Measurements from ENCODE around the gene PAK2.
"Not testable (repeated sequence)": the region's sequence is repeated elsewhere in the genome, so short reads cannot be mapped to it uniquely, and the experiment has no call there.

PAK2 gene

DNA sequence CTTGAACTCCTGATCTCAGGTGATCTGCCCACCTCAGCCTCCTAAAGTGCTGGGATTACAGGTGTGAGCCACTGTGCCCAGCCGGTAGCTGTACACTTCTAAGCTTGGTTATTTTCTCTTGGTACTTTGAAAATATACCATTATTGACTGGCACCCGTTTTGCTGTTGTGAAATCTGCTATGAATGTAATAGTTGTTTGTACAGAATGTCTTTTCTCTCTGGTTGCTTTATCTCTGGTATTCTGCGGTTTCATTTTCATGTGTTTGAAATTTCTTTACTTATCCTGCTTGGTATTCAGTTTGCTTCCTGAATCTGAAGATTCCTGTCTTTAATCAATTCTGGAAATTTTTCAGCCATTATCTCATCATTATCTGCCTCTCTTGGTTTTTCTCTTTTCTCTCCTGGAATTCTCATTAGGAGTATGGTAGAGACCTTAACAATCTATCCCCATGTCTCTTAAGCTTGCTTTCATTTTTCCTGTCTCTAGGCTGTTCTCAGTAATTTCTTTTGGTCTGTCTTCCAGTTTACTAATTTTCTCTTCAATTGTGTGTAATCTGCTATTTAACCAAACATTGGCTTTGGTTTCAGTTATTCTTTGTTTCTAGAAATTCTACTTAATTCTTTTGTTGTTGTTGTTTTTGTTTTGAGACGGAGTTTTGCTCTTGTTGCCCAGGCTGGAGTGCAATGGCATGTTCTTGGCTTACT lies 2.8 kb upstream of the PAK2 start:
- no peak for DNase-seq

DNA sequence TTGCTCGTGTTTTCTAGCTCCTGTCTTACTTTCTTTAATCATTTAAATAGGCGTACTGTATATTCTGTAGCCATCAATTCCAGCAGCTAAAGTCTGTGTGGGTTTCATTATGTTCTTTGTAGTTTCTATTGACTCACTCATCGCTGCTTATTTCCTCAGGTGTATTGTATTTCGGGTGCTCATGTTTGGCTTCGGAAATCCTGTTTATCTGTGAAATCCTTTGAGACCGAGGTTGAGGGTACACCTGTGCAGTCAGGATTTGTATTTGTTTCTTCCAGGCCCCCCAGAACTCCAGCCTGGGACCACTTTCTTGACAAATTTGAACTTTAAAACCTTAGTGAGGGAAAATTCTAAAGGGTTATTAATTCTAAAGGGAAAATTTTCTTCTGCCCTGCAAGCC lies 2.0 kb upstream of the PAK2 start:
- no peak for DNase-seq

DNA sequence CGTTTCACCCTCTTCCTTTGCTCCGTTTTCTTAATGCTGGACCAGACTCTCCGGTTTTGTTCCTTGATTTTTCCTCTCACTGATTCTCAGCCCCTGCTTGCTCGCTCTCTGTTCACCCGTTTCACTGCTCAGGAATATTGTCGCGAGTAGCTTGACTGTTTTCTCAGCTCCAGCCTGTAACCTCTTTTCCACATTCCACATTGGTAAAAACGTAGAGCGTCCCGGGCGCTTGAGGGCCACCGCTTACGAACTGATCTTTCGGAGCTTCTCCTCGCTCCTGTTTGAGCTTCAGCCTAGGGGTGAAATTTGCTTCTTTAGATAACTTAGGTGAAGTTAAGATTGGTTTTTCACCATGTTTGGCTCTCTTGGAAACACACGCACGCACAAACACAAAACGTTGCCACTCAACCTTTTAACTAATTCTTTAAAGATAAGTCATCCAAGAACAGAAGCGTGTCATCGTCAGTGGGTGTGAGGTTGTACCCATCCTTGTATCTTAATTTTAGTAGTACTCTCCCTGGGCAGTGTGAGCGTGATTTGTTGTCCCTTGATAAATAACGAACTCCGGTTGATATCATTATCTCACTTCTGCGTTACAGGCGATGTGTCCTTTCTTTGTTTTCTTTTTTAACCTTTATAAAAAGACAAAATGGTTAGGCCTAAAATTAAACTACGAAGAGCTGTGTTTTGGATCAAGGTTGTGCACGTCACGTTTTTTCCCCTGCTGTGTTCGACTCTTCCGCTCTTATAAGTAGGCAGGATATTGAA lies 1.0 kb downstream of the PAK2 start:
- DNase-seq = peak; percentile 28

DNA sequence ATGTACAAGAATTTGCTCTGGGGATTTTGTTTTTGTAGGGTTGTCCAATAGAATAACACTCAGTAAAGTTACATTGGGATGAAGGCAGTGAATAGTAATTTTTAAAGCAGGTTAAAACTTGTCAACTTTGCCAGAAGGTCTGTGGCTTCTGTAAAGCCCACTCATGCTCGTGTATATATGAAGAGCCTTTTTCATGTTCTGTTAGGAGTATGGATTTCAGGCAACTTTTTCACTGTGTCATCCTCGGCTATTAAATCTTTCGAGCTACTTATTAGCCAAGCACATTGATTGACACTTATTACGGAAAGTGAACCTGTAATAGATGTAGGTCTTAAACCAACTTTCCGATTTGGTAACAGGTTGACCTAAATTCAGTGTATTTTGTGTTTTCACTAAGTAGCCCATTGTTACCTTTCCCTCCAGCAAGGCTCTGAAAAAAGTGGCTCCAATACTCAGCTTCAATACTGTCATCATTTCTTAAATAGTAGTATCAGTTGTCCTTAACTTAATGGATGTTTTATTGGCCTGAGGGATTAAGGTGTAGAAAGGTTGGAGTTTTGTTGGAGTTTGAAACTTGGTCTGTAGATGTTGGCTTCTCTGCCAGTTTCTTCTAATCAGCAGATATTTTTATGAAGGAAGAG lies 1.7 kb downstream of the PAK2 start:
- DNase-seq = no peak

DNA sequence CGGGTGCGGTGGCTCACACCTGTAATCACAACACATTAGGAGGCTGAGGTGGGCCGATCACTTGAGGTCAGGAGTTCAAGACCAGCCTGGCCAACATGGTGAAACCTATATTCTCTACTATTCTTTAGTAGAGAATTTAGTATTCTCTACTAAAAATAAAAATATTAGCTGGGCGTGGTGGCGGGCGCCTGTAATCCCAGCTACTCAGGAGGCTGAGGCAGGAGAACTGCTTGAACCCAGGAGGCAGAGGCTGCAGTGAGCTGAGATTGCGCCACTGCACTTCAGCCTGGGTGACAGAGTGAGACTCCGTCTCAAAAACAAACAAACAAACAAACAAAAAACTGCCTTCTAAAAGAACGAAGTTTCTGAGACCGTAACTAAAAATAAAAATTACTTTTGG lies 3.9 kb downstream of the PAK2 start:
- DNase-seq = not testable (repeated sequence)

DNA sequence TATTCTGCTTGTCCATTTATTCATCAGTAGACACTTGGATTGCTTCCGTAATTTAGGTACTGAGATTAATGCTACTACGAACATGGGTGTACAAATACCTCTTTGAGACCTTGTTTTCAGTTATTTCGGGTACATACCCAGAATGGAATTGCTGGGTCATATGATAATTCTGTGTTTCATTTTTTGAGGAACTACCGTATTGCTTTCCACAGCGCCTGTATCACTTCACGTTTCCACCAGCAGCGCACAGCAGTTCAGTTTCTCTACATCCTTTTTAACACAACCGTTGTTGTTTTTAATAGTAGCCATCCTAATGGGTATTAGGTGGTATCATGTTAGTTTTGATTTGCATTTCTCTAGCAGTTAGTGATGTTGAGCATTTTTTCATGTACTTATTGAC lies 9.5 kb downstream of the PAK2 start:
- no peak for DNase-seq

DNA sequence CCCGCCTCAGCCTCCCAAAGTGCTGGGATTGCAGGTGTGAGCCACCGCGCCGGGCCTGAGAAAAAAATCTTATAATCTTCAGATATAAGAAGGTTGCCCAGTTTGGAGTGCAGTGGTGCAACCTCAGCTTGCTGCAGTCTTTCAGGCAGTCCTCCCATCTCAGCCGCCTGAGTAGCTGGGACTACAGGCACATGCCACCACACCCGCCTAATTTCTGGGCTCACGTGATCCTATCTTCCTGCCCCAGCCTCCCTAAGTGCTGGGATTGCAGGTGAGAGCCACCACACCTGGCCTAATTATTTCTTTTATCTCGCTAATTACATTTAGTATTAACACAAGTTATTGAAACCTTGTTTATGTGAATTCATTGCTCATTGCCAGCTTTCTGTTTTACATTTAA lies 13.5 kb downstream of the PAK2 start:
- DNase-seq = no peak

DNA sequence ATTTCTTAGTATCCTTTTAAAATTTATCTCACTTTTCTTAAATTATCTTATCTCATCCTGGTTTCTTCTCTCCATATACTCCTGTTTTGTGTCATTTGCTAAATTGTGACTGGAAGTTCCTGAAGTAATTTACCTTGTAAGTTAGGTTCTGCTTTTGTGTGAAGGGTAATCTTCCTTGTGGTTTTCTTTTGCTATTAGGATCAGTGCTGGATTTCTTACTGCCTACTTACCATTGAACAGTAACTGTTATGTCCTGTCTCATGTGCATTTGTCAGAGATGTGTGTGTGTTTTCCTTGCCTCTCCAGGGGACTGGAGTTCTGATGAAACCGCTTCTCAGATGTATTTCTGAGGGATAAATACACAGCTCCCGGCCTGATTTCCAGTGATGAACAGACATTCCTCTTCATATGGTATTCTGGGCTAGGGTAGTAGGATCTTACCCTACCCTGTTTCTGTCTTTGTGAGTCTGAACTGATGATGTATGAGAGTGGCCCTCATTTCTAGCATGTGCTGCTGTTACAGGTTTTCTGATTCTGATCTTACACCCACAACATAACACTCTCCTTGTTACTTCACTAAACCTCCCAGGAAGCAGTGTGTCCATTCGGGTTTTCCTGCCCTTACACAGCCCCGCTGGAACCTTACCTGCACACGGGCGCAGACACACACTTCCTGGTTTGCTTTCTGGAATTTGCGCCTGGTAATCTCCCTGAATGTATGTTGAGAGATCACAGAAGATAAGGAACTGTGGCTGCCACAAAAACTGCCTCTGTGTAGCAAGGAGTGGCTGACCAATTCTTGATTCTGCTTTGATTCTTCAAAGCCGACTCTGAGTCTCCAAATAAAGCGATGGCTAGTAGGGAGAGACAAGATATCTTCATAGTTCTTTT lies 14.7 kb downstream of the PAK2 start:
- no peak for DNase-seq

DNA sequence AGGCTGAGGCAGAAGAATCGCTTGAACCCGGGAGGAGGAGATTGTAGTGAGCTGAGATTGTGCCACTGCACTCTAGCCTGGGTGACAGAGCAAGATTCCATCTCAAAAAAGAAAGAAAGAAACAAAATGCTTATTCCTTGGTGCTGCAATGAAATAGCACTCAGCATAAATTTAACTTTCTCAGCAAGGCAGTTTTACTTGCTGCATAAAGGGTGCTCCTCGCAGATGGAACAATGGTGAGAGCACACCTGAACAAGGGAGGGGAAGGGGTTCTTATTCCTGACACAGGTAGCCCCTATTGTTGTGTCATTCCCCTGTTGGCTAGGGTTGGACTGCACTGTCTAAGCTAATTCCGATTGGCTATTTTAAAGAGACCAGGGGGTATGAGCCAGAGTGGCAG lies 17.1 kb downstream of the PAK2 start:
- no peak for DNase-seq

DNA sequence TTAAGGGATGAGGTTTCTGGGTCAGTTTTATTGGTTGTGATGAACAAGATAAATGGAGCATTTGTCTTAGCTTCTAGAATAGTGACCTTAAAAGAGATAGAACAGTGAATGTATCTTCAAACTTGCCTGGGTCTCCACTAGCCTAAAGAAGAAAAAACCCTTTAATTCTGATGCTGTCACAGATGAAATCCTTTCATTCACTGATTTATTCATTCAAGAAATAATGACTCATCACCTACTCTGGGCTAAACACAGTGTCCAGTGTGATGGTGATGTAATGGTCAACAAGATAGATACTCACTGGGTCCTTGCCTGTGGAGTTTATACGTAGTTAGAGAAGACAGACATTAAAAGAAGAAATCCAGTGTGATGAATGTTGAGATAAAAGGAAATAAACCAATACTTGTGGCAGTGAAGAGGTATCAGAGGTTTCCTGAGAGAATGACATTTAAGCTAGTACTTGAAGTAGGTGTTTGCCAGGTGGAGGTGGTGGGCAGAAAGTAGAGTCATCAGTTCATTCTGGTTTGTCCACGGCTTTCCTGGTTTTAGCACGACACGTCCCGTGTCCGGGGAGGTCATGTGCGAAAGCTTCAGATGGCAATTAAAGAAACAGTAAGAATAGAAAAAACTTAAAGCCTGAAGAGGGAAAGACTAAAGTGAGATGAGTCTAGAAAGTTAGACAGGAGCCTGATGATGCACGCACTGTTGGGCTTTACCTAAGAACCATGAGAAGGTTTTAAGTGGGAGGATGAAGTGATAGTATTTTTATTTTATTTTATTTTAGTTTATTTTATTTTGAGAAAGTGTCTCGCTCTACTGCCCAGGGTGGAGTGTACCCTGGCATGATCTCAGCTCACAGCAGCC lies 18.5 kb downstream of the PAK2 start:
- DNase-seq = no peak

DNA sequence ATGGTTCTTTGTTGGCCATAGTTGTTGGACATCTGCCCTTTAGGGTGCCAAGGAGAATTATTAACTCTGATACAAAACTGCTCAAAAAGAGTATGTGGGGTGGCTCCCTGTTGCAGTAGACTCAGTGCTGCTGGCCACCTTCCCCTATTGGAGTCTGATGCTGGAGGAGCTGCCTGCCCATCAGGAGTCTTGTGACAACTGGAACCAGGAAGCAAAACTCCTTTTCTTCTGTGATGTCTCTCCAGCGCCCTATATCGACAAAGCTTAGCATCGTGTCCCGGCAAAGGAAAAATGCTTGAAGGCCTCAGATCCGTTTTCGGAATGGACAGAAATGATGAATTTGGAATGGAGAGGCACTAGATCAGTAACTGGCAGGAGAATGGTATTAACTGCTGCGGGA lies 23.5 kb downstream of the PAK2 start:
- DNase-seq = no peak

DNA sequence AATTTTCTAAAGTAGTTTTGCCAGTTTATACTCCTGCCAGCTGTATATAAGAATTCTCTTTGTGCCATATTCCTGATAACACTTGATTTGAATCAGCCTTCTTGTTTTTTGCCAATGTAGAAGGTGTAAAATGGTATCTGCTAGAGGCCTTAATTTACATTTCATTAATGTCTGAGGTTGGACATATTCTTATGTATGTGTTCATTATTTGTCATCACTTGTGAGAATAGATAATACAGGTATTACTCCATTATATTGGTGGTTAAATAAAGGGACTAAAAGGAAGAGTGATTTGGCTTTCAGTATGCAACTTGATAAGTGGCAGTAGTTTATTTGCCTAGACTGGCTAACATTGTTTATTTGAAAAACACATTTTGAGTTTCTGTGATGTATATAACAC lies 25.8 kb downstream of the PAK2 start:
- DNase-seq = no peak

DNA sequence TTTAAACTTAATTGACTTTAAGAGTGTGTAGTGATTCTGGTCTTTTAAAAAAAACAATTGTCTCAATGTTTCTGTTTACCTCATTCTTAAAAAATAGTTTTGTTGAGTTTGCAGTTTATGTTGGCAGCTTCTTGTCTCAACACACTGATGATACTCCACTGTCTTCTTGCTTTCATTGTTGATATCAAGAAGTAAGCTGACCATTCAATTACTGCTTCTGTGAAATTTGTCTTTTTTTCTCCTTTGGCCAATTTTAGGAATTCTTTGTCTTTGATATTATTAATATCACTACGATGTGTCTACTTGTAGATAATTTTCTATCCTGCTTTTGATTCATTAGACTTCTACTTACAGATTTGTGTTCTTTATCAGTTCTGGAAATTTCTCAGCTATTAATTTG lies 31.4 kb downstream of the PAK2 start:
- DNase-seq = no peak

DNA sequence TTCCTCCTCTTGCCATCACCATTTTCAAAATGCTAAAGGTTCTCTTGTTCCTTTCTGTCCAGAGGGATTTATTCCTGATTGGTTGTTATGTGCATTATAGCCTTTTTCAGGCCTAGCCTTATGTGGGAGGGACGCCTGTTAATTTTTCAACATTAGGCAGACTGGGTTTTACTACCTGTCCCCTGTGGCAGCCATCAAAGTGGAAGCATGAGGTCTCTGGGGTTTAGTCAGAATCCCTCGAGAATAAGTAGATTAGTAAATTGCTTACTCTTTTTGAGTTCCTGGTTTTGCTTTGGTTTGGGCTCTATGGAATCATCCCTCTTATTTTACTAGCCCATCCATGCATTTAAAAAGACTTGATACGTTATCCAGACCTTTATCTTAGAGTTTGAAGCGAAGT lies 32.4 kb downstream of the PAK2 start:
- no peak for DNase-seq

DNA sequence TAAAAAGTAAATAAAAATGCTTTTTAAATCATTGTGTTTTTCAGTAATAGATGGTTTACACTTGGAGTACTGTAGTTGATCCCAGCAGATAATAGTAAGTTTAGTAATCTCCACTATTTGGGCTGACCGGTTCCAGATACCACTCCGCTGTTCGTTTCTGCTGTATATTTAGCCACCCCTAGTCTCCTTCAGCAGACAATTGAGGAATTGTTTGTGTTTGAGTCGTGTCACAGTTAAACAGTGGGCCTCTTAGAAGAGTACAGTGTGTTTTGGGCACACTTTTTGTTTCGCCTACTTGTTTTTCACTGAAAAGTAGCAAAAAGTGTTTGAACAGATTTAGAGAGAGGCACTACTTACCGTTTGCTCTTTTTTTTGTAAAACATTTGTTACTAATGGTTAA lies 33.2 kb downstream of the PAK2 start:
- no peak for DNase-seq

DNA sequence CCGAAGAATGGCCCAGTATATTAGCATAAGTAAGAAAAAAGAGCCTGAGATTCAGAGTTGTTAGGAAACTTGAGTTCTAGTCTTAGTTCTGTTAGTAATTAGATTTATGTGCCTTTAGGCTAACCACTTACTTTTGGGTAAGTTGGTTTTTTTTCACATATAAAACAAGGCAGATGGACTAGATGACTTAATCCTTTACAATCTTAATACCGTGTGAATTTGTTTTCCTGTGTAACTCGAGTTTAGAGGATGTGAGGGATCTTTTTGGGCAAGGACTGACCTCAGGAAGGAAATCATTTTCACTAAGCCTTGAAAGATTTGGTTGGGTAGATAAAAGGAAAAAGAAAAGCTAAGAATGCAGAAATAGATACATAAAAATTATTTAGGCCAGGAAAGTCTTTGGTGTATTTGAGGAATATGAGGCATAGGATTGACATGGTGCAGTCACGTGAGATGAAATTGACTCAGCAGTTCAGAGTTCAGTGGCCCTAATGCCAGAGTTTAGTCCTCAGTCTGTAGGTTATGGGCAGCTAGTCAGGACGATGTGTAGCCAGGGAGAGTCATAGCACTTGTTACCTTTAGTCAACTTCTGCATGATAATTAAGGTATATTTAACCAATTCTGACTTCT lies 34.6 kb downstream of the PAK2 start:
- no peak for DNase-seq

DNA sequence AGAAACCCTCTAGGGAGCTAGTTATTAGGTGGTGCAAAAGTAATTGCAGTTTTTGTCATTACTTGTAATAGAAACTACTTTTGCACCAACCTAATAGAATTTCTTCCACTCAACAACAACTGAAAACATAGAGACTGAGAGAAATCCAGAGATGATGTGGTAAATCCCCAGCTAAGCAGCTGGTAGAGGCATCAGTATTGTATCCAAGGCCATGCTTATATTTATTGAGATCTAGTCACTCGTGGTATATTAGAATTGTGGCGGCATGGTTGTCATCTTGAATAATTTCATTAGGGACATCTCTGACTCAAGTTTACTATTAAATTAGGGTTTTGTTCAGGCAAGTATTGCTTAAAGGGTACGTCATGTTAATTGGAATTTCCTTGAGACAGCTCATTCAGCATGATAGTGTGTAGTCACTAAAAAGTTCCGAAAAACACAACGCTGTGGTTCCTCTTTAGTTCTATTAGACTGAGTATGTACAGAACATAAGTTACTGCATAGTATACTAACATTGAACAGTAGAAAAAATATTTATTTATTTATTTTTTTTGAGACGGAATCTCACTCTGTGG lies 35.3 kb downstream of the PAK2 start:
- DNase-seq = no peak

DNA sequence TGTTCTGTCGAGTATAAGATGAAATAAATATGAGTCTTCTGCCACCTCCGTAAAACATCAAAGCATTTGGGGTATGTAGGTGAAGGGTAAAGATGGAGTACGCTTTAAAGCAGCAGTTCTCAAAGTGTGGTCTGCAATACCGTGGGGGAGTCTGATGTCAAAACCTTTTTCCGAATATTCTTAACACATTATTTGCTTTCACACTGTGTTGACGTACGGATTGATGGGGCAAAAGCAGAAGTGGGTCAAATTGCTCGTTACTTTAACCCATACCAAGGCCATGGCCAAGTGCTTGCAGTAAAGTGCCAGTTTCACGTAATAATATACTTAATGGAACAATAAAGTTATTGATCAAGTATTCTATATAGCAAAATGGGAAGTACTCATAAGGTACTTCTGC lies 36.3 kb downstream of the PAK2 start:
- no peak for DNase-seq

DNA sequence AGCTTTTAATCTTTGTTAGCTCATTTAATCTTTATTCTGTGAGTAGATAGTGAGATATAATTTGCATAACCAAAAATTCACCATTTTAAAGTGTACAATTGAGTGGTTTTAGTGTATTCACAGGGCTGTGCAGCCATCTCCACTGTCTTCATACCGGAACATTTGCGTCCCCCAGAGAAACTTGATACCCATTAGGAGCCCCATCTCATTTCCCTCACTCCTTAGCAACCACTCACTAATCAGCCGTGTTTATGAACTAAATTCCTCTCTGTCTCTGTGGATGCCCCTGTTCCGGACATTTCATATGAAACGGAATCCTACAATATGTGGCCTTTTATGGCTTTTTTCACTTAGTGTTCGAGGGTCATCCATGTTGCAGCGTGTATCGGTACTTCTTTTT lies 38.2 kb downstream of the PAK2 start:
- no peak for DNase-seq

DNA sequence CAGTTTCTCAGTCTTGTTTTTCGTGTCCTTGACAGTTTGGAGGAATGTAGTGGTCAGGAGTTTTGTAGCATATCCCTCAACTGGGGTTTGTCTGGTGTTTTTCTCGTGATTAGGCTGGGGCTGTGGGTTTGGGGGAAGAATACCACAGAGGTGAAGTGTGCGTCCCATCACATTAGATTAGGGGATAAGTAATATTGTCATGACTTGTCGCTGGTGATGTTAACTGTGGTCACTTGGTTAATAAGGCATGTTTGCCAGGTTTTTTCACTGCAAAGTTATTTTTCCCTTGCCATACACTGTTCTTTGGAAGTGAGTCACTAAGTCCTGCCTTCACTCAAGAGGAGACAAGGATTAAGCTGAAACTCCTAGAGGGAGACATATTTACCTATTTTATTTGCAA lies 39.1 kb downstream of the PAK2 start:
- DNase-seq = no peak

DNA sequence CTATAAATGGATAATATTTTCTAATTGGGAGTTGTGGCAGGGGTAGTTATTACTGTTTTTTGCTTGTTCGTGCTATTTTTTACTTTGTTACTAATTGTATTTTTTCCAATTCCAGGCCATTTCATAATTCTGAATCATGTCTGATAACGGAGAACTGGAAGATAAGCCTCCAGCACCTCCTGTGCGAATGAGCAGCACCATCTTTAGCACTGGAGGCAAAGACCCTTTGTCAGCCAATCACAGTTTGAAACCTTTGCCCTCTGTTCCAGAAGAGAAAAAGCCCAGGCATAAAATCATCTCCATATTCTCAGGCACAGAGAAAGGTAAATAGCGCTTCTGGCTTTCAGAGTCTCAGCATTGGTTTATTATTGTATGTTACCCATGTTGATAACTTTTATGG lies 42.9 kb downstream of the PAK2 start:
- DNase-seq = no peak
